RWPE2 (cell line): Measurements from ENCODE around the gene ENDOV.
A peak's percentile ranks its signal among the peaks of the same experiment; 100 is the strongest.

Experiments
- ATAC-seq: fragments of 200-7000 bp; cut with Tn5 transposase; 3 replicates; pipeline ENCODE4 v1.9.1; 2021; ENCODE audit warnings: low read depth
- DNase-seq: peaks from one replicate; pipeline ENCODE4 v3.0.0-alpha.2; 2020; ENCODE audit warnings: low spot score
- H3K27ac ChIP-seq: fragments of 450-650 bp; 2 replicates; pipeline ENCODE4 v1.5.1; 2017; ENCODE audit warnings: mild to moderate bottlenecking; ENCODE audit not compliant: poor library complexity, severe bottlenecking
- H3K27me3 ChIP-seq: fragments of 250-450 bp; sonication (Bioruptor Pico); 2 replicates; pipeline ENCODE4 v1.5.1; 2021; ENCODE audit warnings: mild to moderate bottlenecking, moderate library complexity; ENCODE audit not compliant: insufficient read depth, poor library complexity, severe bottlenecking
- H3K36me3 ChIP-seq: fragments of 250-450 bp; sonication (Bioruptor Pico); 2 replicates; pipeline ENCODE4 v1.5.1; 2020; ENCODE audit warnings: low read depth, mild to moderate bottlenecking, moderate library complexity
- H3K4me1 ChIP-seq: fragments of 250-450 bp; sonication (Bioruptor Pico); 2 replicates; pipeline ENCODE4 v1.5.1; 2021; ENCODE audit warnings: mild to moderate bottlenecking, moderate library complexity; ENCODE audit not compliant: insufficient read depth, poor library complexity, severe bottlenecking
- H3K4me3 ChIP-seq: fragments of 250-450 bp; sonication (Bioruptor Pico); 2 replicates; pipeline ENCODE4 v1.5.1; 2021; ENCODE audit warnings: mild to moderate bottlenecking, moderate library complexity; ENCODE audit not compliant: severe bottlenecking
- H3K9me3 ChIP-seq: fragments of 250-450 bp; sonication (Bioruptor Pico); 2 replicates; pipeline ENCODE4 v1.5.1; 2021; ENCODE audit warnings: mild to moderate bottlenecking, moderate library complexity; ENCODE audit not compliant: severe bottlenecking
- CTCF ChIP-seq: fragments of 450-650 bp; IDR thresholded peaks from one replicate; pipeline ENCODE4 v1.5.1; 2017; ENCODE audit warnings: mild to moderate bottlenecking, moderate library complexity; ENCODE audit not compliant: poor library complexity, severe bottlenecking

ENDOV gene

GRCh38 chr17:80393241-80393890, 21.6 kb upstream of the ENDOV start:
- ATAC-seq = no peak
- TF ChIP-seq CTCF = no peak
- H3K27ac ChIP-seq = no peak overlapping the region
- DNase-seq = no peak
- H3K4me3 ChIP-seq = no peak overlapping the region
- H3K9me3 ChIP-seq = no peaks in the 10 kb centered on the region
- no peaks in the 10 kb centered on the region for H3K4me1 ChIP-seq
- peaks cover 60% of the 10 kb centered on the region for H3K36me3 ChIP-seq
- no peaks in the 10 kb centered on the region for H3K27me3 ChIP-seq

GRCh38 chr17:80393961-80394360, 21.0 kb upstream of the ENDOV start:
- no peak overlapping the region for H3K27ac ChIP-seq
- TF ChIP-seq CTCF = no peak
- ATAC-seq = no peak
- no peaks in the 10 kb centered on the region for H3K9me3 ChIP-seq
- H3K4me1 ChIP-seq = no peaks in the 10 kb centered on the region
- DNase-seq = no peak
- H3K27me3 ChIP-seq = no peaks in the 10 kb centered on the region
- no peak overlapping the region for H3K4me3 ChIP-seq
- H3K36me3 ChIP-seq = peaks cover 54% of the 10 kb centered on the region

- peaks cover 46% of the 10 kb centered on the region for H3K36me3 ChIP-seq
Measured at GRCh38 chr17:80394629-80395216, 20.2 kb upstream of the ENDOV start.

GRCh38 chr17:80395402-80396151, 19.4 kb upstream of the ENDOV start:
- no peak overlapping the region for H3K27ac ChIP-seq
- H3K36me3 ChIP-seq = peaks cover 37% of the 10 kb centered on the region
- H3K4me3 ChIP-seq = no peak overlapping the region
- DNase-seq (peak; percentile 53), ATAC-seq (peak; percentile 39; the same call in 1 of the 3 replicates)
- no peaks in the 10 kb centered on the region for H3K9me3 ChIP-seq
- H3K27me3 ChIP-seq = no peaks in the 10 kb centered on the region
- H3K4me1 ChIP-seq = no peaks in the 10 kb centered on the region
- no peak for TF ChIP-seq CTCF

More at GRCh38 chr17:80394629-80395216, 20.2 kb upstream of the ENDOV start:
- DNase-seq = no peak
- TF ChIP-seq CTCF = no peak
- no peaks in the 10 kb centered on the region for H3K9me3 ChIP-seq
- no peaks in the 10 kb centered on the region for H3K4me1 ChIP-seq
- H3K27ac ChIP-seq = no peak overlapping the region
- ATAC-seq = no peak
- H3K27me3 ChIP-seq = no peaks in the 10 kb centered on the region
- H3K4me3 ChIP-seq = no peak overlapping the region
